NT2/D1 (cell line): ENCODE data around the gene FSTL1.

Experiments
- SUZ12 ChIP-seq: IDR thresholded peaks from 2 replicates; pipeline ENCODE4 v1.6.1; 2011; ENCODE audit not compliant: insufficient read length, insufficient read depth; ENCODE audit errors: extremely low read depth
- ZNF274 ChIP-seq: IDR thresholded peaks from 2 replicates; pipeline ENCODE4 v1.6.1; 2011; ENCODE audit warnings: mild to moderate bottlenecking, low read depth, low read length

GRCh38 chr3:120473896-120474675 is 23.3 kb upstream of the FSTL1 start:
- TF ChIP-seq SUZ12 (no peak), ZNF274 (no peak)
